HEK293 (cell line): Measurements from ENCODE around the gene HHIPL1.
A peak's percentile ranks its signal among the peaks of the same experiment; 100 is the strongest.

ENCODE experiments used
- CTCF ChIA-PET: fragments of 350-600 bp; formaldehyde crosslinking; extraction: SDS; loops from one replicate; lab custom pipeline; 2021; ENCODE audit warnings: antibody characterized with exemption; lab: Yijun Ruan, JAX
- POLR2A ChIA-PET: fragments of 300-600 bp; formaldehyde crosslinking; extraction: SDS; loops from one replicate; lab custom pipeline; 2020; ENCODE audit warnings: antibody characterized with exemption, inconsistent platforms; lab: Yijun Ruan, JAX
- H3K27ac ChIP-seq: fragments of 200-500 bp; sonication (Bioruptor generic); 2 replicates; pipeline ENCODE4 v1.5.1; 2014; ENCODE audit warnings: low read depth, low read length, control low read depth, inconsistent platforms; ENCODE audit errors: extremely low read depth
- H3K36me3 ChIP-seq, 2 experiments: fragments of 200-500 bp in 1 of 2; sonication (Bioruptor generic) in 1 of 2; 1 replicate in 1 of 2; 2 replicates in 1 of 2; pipeline ENCODE4 v1.5.1; 2014 to 2017; ENCODE audit warnings: inconsistent platforms in 2 of 2, low read length in 2 of 2; ENCODE audit not compliant: control insufficient read depth in 2 of 2, insufficient read depth in 1 of 2
- H3K4me1 ChIP-seq: fragments of 200-500 bp; sonication (Bioruptor generic); 2 replicates; pipeline ENCODE4 v1.5.1; 2014; ENCODE audit warnings: mild to moderate bottlenecking, low read length, inconsistent platforms; ENCODE audit not compliant: control insufficient read depth, insufficient read depth
- H3K4me3 ChIP-seq: 2 replicates; pipeline ENCODE4 v1.5.1; 2011; ENCODE audit warnings: low read depth, mild to moderate bottlenecking, control low read depth, low read length, moderate library complexity
- H3K9me3 ChIP-seq: fragments of 200-500 bp; sonication (Bioruptor generic); 2 replicates; pipeline ENCODE4 v1.5.1; 2014; ENCODE audit warnings: low read depth, low read length, inconsistent platforms; ENCODE audit not compliant: control insufficient read depth, insufficient read depth
- EGR2 ChIP-seq: fragments of 450-650 bp; formaldehyde crosslinking; IDR thresholded peaks from 2 replicates; pipeline ENCODE4 v1.5.1; 2016; ENCODE audit warnings: low read depth, missing biosample characterization, missing genetic modification characterization
- FEZF1 ChIP-seq: fragments of 450-650 bp; formaldehyde crosslinking; IDR thresholded peaks from 2 replicates; pipeline ENCODE4 v1.5.1; 2016; ENCODE audit warnings: missing biosample characterization, missing genetic modification characterization
- GFI1B ChIP-seq: fragments of 450-650 bp; formaldehyde crosslinking; IDR thresholded peaks from 2 replicates; pipeline ENCODE4 v1.5.1; 2016; ENCODE audit warnings: missing biosample characterization, missing genetic modification characterization
- INSM2 ChIP-seq: fragments of 450-650 bp; formaldehyde crosslinking; IDR thresholded peaks from 2 replicates; pipeline ENCODE4 v1.5.1; 2016; ENCODE audit warnings: missing biosample characterization, missing genetic modification characterization
- OVOL3 ChIP-seq: fragments of 450-650 bp; formaldehyde crosslinking; IDR thresholded peaks from 2 replicates; pipeline ENCODE4 v1.5.1; 2016; ENCODE audit warnings: missing biosample characterization, missing genetic modification characterization
- ZBTB8A ChIP-seq: fragments of 450-650 bp; formaldehyde crosslinking; IDR thresholded peaks from 2 replicates; pipeline ENCODE4 v1.5.1; 2016; ENCODE audit warnings: missing biosample characterization, missing genetic modification characterization
- ZFHX2 ChIP-seq: fragments of 450-650 bp; formaldehyde crosslinking; conservative IDR thresholded peaks from 2 replicates; pipeline ENCODE4 v1.5.1; 2016; ENCODE audit warnings: missing biosample characterization, missing genetic modification characterization
- ZFP41 ChIP-seq: fragments of 450-650 bp; formaldehyde crosslinking; IDR thresholded peaks from 2 replicates; pipeline ENCODE4 v1.5.1; 2016; ENCODE audit warnings: missing biosample characterization, missing genetic modification characterization, borderline replicate concordance
- ZNF239 ChIP-seq: fragments of 450-650 bp; formaldehyde crosslinking; IDR thresholded peaks from 2 replicates; pipeline ENCODE4 v1.5.1; 2016; ENCODE audit warnings: missing biosample characterization, missing genetic modification characterization
- ZNF473 ChIP-seq: fragments of 450-650 bp; formaldehyde crosslinking; IDR thresholded peaks from 2 replicates; pipeline ENCODE4 v1.5.1; 2017; ENCODE audit warnings: missing biosample characterization, missing genetic modification characterization
- ZNF510 ChIP-seq: fragments of 450-650 bp; formaldehyde crosslinking; IDR thresholded peaks from 2 replicates; pipeline ENCODE4 v1.5.1; 2018; ENCODE audit warnings: mild to moderate bottlenecking, missing genetic modification characterization, missing biosample characterization; ENCODE audit not compliant: insufficient replicate concordance
- ZNF521 ChIP-seq: fragments of 450-650 bp; formaldehyde crosslinking; IDR thresholded peaks from 2 replicates; pipeline ENCODE4 v1.5.1; 2017; ENCODE audit warnings: missing biosample characterization, mild to moderate bottlenecking, missing genetic modification characterization
- ZNF549 ChIP-seq: fragments of 450-650 bp; IDR thresholded peaks from 2 replicates; pipeline ENCODE4 v1.5.1; 2018; ENCODE audit warnings: missing biosample characterization, missing genetic modification characterization, mild to moderate bottlenecking, inconsistent platforms, moderate library complexity
- ZNF555 ChIP-seq: fragments of 450-650 bp; formaldehyde crosslinking; conservative IDR thresholded peaks from 2 replicates; pipeline ENCODE4 v1.5.1; 2017; ENCODE audit warnings: missing biosample characterization, mild to moderate bottlenecking, missing genetic modification characterization, inconsistent platforms
- ZNF560 ChIP-seq: fragments of 450-650 bp; formaldehyde crosslinking; IDR thresholded peaks from 2 replicates; pipeline ENCODE4 v1.5.1; 2017; ENCODE audit warnings: missing biosample characterization, missing genetic modification characterization, borderline replicate concordance
- ZNF670 ChIP-seq: fragments of 450-650 bp; formaldehyde crosslinking; IDR thresholded peaks from 2 replicates; pipeline ENCODE4 v1.5.1; 2016; ENCODE audit warnings: missing biosample characterization, missing genetic modification characterization, low read depth
- ZSCAN23 ChIP-seq: fragments of 450-650 bp; formaldehyde crosslinking; IDR thresholded peaks from 2 replicates; pipeline ENCODE4 v1.5.1; 2016; ENCODE audit warnings: missing biosample characterization, missing genetic modification characterization
- TF ChIP-seq, protein P1 (sequence below): fragments of 450-650 bp; formaldehyde crosslinking; IDR thresholded peaks from 2 replicates; pipeline ENCODE4 v1.5.1; 2017; ENCODE audit warnings: missing biosample characterization, missing genetic modification characterization
- TF ChIP-seq, protein P2 (sequence below): fragments of 450-650 bp; formaldehyde crosslinking; IDR thresholded peaks from 2 replicates; pipeline ENCODE4 v1.5.1; 2016; ENCODE audit warnings: missing biosample characterization, missing genetic modification characterization
- TF ChIP-seq, protein P3 (sequence below): fragments of 450-650 bp; formaldehyde crosslinking; IDR thresholded peaks from 2 replicates; pipeline ENCODE4 v1.5.1; 2016; ENCODE audit warnings: missing biosample characterization, missing genetic modification characterization
- TF ChIP-seq, protein P4 (sequence below): fragments of 450-650 bp; IDR thresholded peaks from 2 replicates; pipeline ENCODE4 v1.5.1; 2018; ENCODE audit warnings: missing biosample characterization, missing genetic modification characterization

HHIPL1 gene

DNA sequence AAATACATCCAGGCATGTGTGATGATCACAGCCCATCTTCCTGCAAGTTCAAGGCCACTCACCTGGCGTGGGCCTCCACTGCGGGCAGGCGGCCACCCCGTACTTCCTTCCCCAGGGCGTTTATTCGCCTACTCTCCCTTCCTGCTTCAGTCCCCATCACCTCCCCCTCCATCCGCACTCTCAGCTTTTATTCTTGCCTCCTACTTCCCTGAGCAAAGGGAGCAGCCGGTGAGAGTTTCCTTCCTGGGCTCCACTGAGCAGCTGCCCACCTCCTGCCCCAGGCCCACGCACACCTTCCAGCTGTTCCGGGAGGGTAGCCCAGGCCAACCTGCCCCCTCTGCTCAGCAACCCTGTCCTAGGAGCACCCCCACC lies 43.3 kb downstream of the HHIPL1 start:
- CTCF ChIA-PET: interaction anchor here (0.5 to 3.4 kb wide), 19 partner anchors 9 to 481 kb away, joined by 3 to 11 read pairs (median 3); no protein-coding TSS in a partner anchor
- no peaks in the 10 kb centered on the region for H3K9me3 ChIP-seq
- no peak overlapping the region for H3K4me3 ChIP-seq
- H3K4me1 ChIP-seq: no peaks in the 10 kb centered on the region
- TF ChIP-seq ZFHX2 (tag by site-specific recombination): peak; percentile 90
- TF ChIP-seq EGR2: peak; percentile 96
- TF ChIP-seq, protein P1, sequence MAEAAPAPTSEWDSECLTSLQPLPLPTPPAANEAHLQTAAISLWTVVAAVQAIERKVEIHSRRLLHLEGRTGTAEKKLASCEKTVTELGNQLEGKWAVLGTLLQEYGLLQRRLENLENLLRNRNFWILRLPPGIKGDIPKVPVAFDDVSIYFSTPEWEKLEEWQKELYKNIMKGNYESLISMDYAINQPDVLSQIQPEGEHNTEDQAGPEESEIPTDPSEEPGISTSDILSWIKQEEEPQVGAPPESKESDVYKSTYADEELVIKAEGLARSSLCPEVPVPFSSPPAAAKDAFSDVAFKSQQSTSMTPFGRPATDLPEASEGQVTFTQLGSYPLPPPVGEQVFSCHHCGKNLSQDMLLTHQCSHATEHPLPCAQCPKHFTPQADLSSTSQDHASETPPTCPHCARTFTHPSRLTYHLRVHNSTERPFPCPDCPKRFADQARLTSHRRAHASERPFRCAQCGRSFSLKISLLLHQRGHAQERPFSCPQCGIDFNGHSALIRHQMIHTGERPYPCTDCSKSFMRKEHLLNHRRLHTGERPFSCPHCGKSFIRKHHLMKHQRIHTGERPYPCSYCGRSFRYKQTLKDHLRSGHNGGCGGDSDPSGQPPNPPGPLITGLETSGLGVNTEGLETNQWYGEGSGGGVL (tag by site-specific recombination): no peak
- no peak overlapping the region for H3K27ac ChIP-seq
- H3K36me3 ChIP-seq: no peaks in the 10 kb centered on the region
- POLR2A ChIA-PET: no interaction called here

- H3K4me3 ChIP-seq: no peak overlapping the region
- H3K36me3 ChIP-seq: no peaks in the 10 kb centered on the region
- no peaks in the 10 kb centered on the region for H3K4me1 ChIP-seq
- H3K9me3 ChIP-seq: no peaks in the 10 kb centered on the region
- POLR2A ChIA-PET: no interaction called here
- CTCF ChIA-PET: interaction anchor here (0.5 to 3.4 kb wide), 13 partner anchors 9 to 480 kb away, joined by 3 to 11 read pairs (median 4); no protein-coding TSS in a partner anchor
- no peak for TF ChIP-seq ZNF560
- TF ChIP-seq ZNF239: no peak
- no peak for TF ChIP-seq ZNF521 (tag by site-specific recombination)
- TF ChIP-seq ZBTB8A (tag by site-specific recombination): no peak
- TF ChIP-seq ZFHX2 (tag by site-specific recombination): no peak
- TF ChIP-seq ZNF555 (tag by site-specific recombination): no peak
- TF ChIP-seq, protein P2, sequence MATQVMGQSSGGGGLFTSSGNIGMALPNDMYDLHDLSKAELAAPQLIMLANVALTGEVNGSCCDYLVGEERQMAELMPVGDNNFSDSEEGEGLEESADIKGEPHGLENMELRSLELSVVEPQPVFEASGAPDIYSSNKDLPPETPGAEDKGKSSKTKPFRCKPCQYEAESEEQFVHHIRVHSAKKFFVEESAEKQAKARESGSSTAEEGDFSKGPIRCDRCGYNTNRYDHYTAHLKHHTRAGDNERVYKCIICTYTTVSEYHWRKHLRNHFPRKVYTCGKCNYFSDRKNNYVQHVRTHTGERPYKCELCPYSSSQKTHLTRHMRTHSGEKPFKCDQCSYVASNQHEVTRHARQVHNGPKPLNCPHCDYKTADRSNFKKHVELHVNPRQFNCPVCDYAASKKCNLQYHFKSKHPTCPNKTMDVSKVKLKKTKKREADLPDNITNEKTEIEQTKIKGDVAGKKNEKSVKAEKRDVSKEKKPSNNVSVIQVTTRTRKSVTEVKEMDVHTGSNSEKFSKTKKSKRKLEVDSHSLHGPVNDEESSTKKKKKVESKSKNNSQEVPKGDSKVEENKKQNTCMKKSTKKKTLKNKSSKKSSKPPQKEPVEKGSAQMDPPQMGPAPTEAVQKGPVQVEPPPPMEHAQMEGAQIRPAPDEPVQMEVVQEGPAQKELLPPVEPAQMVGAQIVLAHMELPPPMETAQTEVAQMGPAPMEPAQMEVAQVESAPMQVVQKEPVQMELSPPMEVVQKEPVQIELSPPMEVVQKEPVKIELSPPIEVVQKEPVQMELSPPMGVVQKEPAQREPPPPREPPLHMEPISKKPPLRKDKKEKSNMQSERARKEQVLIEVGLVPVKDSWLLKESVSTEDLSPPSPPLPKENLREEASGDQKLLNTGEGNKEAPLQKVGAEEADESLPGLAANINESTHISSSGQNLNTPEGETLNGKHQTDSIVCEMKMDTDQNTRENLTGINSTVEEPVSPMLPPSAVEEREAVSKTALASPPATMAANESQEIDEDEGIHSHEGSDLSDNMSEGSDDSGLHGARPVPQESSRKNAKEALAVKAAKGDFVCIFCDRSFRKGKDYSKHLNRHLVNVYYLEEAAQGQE (tag by site-specific recombination): no peak
- TF ChIP-seq ZSCAN23 (tag by site-specific recombination): no peak
- TF ChIP-seq ZNF549: no peak
- TF ChIP-seq, protein P3, sequence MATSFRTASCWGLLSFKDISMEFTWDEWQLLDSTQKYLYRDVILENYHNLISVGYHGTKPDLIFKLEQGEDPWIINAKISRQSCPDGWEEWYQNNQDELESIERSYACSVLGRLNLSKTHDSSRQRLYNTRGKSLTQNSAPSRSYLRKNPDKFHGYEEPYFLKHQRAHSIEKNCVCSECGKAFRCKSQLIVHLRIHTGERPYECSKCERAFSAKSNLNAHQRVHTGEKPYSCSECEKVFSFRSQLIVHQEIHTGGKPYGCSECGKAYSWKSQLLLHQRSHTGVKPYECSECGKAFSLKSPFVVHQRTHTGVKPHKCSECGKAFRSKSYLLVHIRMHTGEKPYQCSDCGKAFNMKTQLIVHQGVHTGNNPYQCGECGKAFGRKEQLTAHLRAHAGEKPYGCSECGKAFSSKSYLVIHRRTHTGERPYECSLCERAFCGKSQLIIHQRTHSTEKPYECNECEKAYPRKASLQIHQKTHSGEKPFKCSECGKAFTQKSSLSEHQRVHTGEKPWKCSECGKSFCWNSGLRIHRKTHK (tag by site-specific recombination): no peak
- no peak for TF ChIP-seq GFI1B
- no peak for TF ChIP-seq ZNF473
- TF ChIP-seq ZNF670 (tag by site-specific recombination): no peak
- TF ChIP-seq INSM2 (tag by site-specific recombination): no peak
- TF ChIP-seq ZFP41 (tag by site-specific recombination): no peak
- TF ChIP-seq, protein P4, sequence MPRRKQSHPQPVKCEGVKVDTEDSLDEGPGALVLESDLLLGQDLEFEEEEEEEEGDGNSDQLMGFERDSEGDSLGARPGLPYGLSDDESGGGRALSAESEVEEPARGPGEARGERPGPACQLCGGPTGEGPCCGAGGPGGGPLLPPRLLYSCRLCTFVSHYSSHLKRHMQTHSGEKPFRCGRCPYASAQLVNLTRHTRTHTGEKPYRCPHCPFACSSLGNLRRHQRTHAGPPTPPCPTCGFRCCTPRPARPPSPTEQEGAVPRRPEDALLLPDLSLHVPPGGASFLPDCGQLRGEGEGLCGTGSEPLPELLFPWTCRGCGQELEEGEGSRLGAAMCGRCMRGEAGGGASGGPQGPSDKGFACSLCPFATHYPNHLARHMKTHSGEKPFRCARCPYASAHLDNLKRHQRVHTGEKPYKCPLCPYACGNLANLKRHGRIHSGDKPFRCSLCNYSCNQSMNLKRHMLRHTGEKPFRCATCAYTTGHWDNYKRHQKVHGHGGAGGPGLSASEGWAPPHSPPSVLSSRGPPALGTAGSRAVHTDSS (tag by site-specific recombination): no peak
- no peak for TF ChIP-seq OVOL3 (tag by site-specific recombination)
- TF ChIP-seq ZNF510 (tag by site-specific recombination): no peak
- no peak for TF ChIP-seq FEZF1 (tag by site-specific recombination)
- TF ChIP-seq, all 188 proteins: peak for 0
- H3K27ac ChIP-seq: no peak overlapping the region
Observed at GRCh38 chr14:99688629-99689028, 43.7 kb downstream of the HHIPL1 start.
